Stomach (tissue), 9 donors: ENCODE data around the gene SIRT7. TPM values are rescaled to one million over a fixed set of nuclear protein-coding genes. Genes with fewer than 3 reads are reported as not detected.

Experiments used
- DNase-seq, 2 donors: peaks; one replicate each; pipeline versions ENCODE4 v3.0.0 to v3.0.0-alpha.2; 2013 to 2019
- H3K27ac ChIP-seq, 5 donors: fragments of 200-600 bp in 4 of 5; sonication (generic) in 4 of 5; one replicate each; pipeline ENCODE4 v1.5.1; 2013 to 2019; ENCODE audit warnings: mild to moderate bottlenecking in 1 of 5, moderate library complexity in 1 of 5
- H3K27me3 ChIP-seq, 3 donors: fragments of 200-600 bp; sonication (generic); one replicate each; pipeline ENCODE4 v1.5.1; 2017 to 2019; ENCODE audit warnings: mixed run types in 1 of 3
- H3K36me3 ChIP-seq, 4 donors: fragments of 200-600 bp; sonication (generic); 1 replicate in 3 of 4; 2 replicates in 1 of 4; pipeline ENCODE4 v1.5.1; 2016 to 2019
- H3K4me1 ChIP-seq, 4 donors: fragments of 200-600 bp; sonication (generic); one replicate each; pipeline ENCODE4 v1.5.1; 2016 to 2019
- H3K4me3 ChIP-seq, 4 donors: fragments of 200-600 bp; sonication (generic) in 3 of 4; one replicate each; pipeline ENCODE4 v1.5.1; 2016 to 2019; ENCODE audit warnings: mild to moderate bottlenecking in 1 of 4
- H3K9me3 ChIP-seq, 4 donors: fragments of 200-600 bp; sonication (generic); one replicate each; pipeline ENCODE4 v1.5.1; 2016 to 2019
- EP300 ChIP-seq: sonication (generic); formaldehyde crosslinking; IDR thresholded peaks from one replicate; pipeline ENCODE4 v1.6.1; 2017; ENCODE audit warnings: antibody characterized with exemption
- POLR2A ChIP-seq, 4 donors: fragments of 450-650 bp; IDR thresholded peaks; one replicate each; pipeline ENCODE4 v1.6.1; 2016; ENCODE audit warnings: antibody characterized with exemption in 4 of 4, control low read depth in 2 of 4, mild to moderate bottlenecking in 1 of 4, moderate library complexity in 1 of 4
- POLR2AphosphoS5 ChIP-seq, 3 donors: sonication (generic); formaldehyde crosslinking; IDR thresholded peaks; one replicate each; pipeline ENCODE4 v1.6.1; 2016; ENCODE audit warnings: antibody characterized with exemption in 3 of 3
- WGBS, 5 donors: extraction: QIAGEN DNeasy Blood & Tissue Kit in 3 of 5; methylation state at CpG; one replicate each; pipeline versions ENCODE4 v1.1.5 to v1.1.7; 2013 to 2018; 5-methylcytosine and 5-hydroxymethylcytosine counted together
- intact Hi-C: fragments of 100-400 bp; cut with DNase I; formaldehyde crosslinking; loops from one replicate; pipeline ENCODE4 v1.15.1; 2023; ENCODE audit warnings: low total_unique reads
- polyA plus RNA-seq, 3 donors: library from polyadenylated mRNA; stranded (reverse); fragments of 200-250 nt; gene quantifications; one replicate each; pipeline ENCODE4 v1.2.3, GENCODE V29; 2013
- total RNA-seq, 5 donors: library from RNA; depleted of rRNA; stranded (reverse); fragments of >200 nt; gene quantifications; one replicate each; pipeline versions ENCODE4 v1.1.0 to v1.2.3, GENCODE V29; 2014 to 2016
- TF ChIP-seq, protein P1 (sequence below), 7 experiments: fragments of 450-650 bp in 4 of 7; fragments of 200-600 bp in 3 of 7; sonication (generic) in 3 of 7; IDR thresholded peaks; one replicate each; pipeline ENCODE4 v1.5.1; 2016 to 2019; ENCODE audit warnings: antibody characterized with exemption in 7 of 7, control low read depth in 2 of 7, mild to moderate bottlenecking in 1 of 7
- donor health status: healthy with polysubstance abuse.
- donor health status: Bipolar disorder and iron deficiency.
- donor health status: healthy.

The SIRT7 gene
- total and polyA plus RNA-seq, 8 donors, result 18.2 to 128 (median 45.5) TPM

DNA sequence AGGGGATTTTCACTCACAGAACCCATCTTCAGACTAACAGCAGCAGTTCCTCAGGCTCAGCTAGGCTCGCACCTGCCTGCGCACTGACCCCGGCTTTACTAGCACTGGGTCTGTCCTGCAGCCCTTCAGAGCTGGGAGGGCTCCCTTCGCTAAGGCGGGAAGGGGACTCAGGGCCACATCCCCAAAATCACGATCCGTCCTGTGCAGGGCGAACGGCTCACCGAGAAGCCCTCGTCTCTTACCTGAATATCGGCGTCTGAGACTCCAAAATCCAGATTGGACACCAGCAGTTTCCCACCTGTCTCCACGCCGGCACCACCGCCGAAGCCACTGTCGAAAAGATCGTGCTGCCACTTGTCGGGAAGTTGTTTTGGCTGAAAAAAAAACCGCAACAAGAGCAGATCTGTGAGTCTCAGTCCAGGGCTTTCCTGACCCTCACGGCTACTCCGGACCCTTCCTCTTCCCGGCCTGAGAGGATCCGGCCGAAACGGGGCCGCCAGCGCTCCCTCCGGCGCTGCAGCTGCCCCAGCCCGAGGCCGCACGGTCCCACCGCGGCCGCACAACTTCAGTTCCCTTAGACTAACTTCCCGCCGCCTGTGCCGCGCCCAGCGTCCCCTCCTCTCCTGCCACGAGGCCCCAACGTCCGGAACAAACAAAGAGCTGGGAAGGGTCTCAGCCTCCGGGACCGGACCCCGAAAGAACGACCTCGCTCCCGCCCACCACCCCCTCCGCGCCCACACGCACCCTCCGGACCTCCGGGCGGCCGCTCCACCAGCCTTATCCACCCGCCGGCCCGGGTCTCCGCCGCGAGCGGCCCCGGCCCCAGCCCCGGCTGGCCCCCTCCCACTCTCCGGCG is 27.3 kb downstream of the SIRT7 start:
- no peaks in the 10 kb centered on the region for H3K27me3 ChIP-seq
- WGBS, 5 donors, result 4 to 18% (median 6%) methylated on average over 22 to 69 of the region's 69 CpGs
- no peak for TF ChIP-seq EP300
- TF ChIP-seq POLR2AphosphoS5 (IDR thresholded peaks at IDR 0.05), result no peak
- TF ChIP-seq, protein P1, sequence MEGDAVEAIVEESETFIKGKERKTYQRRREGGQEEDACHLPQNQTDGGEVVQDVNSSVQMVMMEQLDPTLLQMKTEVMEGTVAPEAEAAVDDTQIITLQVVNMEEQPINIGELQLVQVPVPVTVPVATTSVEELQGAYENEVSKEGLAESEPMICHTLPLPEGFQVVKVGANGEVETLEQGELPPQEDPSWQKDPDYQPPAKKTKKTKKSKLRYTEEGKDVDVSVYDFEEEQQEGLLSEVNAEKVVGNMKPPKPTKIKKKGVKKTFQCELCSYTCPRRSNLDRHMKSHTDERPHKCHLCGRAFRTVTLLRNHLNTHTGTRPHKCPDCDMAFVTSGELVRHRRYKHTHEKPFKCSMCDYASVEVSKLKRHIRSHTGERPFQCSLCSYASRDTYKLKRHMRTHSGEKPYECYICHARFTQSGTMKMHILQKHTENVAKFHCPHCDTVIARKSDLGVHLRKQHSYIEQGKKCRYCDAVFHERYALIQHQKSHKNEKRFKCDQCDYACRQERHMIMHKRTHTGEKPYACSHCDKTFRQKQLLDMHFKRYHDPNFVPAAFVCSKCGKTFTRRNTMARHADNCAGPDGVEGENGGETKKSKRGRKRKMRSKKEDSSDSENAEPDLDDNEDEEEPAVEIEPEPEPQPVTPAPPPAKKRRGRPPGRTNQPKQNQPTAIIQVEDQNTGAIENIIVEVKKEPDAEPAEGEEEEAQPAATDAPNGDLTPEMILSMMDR (IDR thresholded peaks at IDR 0.05), result no peak
- no peak for TF ChIP-seq POLR2A (IDR thresholded peaks at IDR 0.05)
- peak overlapping the region; percentile 75 to 96 (median 95) for H3K27ac ChIP-seq
- intact Hi-C loops, result no loop called here
- peaks cover 36 to 72% (median 64%) of the 10 kb centered on the region in 4 donors for H3K36me3 ChIP-seq
- no peaks in the 10 kb centered on the region for H3K9me3 ChIP-seq
- DNase-seq, result peak in 1 of 2 donors; percentile 62
- H3K4me1 ChIP-seq, result peaks cover 23 to 42% (median 36%) of the 10 kb centered on the region in 4 donors
- H3K4me3 ChIP-seq, result peak overlapping the region; percentile 77 to 98 (median 93)

GRCh38 chr17:81889602-81890001 is 28.4 kb downstream of the SIRT7 start:
- DNase-seq, result no peak
- peaks cover 23 to 42% (median 36%) of the 10 kb centered on the region in 4 donors for H3K4me1 ChIP-seq
- no peaks in the 10 kb centered on the region for H3K27me3 ChIP-seq
- no peak for TF ChIP-seq POLR2AphosphoS5 (IDR thresholded peaks at IDR 0.05)
- no peak for TF ChIP-seq EP300
- TF ChIP-seq POLR2A (IDR thresholded peaks at IDR 0.05), result no peak
- TF ChIP-seq, protein P1 (IDR thresholded peaks at IDR 0.05), result no peak
- intact Hi-C loops, result no loop called here
- H3K27ac ChIP-seq, result no peak overlapping the region
- WGBS, 5 donors, result 79 to 89% (median 86%) methylated on average over 9 of the region's 9 CpGs
- no peaks in the 10 kb centered on the region for H3K9me3 ChIP-seq
- peak overlapping the region in 2 of 4 donors; percentile 90 to 98 for H3K4me3 ChIP-seq
- H3K36me3 ChIP-seq, result peaks cover 33 to 72% (median 64%) of the 10 kb centered on the region in 4 donors

DNA sequence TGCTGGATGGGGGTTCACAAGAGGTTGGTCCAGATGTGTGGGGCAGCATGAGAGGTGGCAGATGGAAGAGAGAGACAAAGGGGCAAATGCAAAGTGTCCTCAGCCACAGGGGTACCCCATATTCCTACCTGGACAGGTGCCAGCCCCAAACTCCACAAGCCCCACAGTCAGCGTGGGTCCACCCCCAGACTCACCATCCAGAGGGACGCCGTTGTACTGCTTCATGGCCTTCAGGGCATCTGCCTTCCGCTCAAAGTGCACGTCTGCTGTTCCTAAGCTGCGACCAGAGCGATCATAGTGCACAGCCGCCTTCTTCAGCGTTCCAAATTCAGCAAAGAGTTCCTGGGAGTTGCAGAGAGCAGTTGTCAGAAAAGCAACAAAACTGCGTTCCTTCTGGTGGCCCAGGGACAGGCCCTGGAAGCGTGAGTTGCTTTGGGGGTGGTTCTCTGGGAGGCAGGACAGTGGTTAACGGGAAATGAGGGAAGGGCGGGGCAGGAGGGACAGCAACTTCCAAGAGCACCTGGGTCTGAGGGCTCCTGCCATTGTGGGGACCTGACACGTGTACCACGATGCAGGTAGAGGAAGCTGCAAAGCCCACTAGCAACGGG is 28.9 kb downstream of the SIRT7 start:
- intact Hi-C loops, result no loop called here
- DNase-seq, result no peak

More for the DNA sequence above, 28.9 kb downstream of the SIRT7 start:
- H3K36me3 ChIP-seq, result peaks cover 33 to 72% (median 64%) of the 10 kb centered on the region in 4 donors
- no peak overlapping the region for H3K27ac ChIP-seq
- 90 to 92% (median 91%) methylated on average over 15 to 16 of the region's 16 CpGs for WGBS, 5 donors
- peaks cover 23 to 42% (median 36%) of the 10 kb centered on the region in 4 donors for H3K4me1 ChIP-seq
- TF ChIP-seq POLR2AphosphoS5 (IDR thresholded peaks at IDR 0.05) (no peak), POLR2A (IDR thresholded peaks at IDR 0.05) (no peak), EP300 (no peak)
- TF ChIP-seq, protein P1 (IDR thresholded peaks at IDR 0.05), result no peak
- no peaks in the 10 kb centered on the region for H3K27me3 ChIP-seq
- no peaks in the 10 kb centered on the region for H3K9me3 ChIP-seq
- no peak overlapping the region for H3K4me3 ChIP-seq
